Hepatocyte (in vitro differentiated cells): Measurements from ENCODE around the gene HLA-F.

ENCODE experiments used
- EZH2 ChIP-seq: fragments of 200-600 bp; sonication (generic); IDR thresholded peaks from 2 replicates; pipeline ENCODE4 v1.6.1; 2016; ENCODE audit warnings: antibody characterized with exemption, mild to moderate bottlenecking, borderline replicate concordance
- EZH2phosphoT487 ChIP-seq: fragments of 200-600 bp; sonication (generic); IDR thresholded peaks from one replicate; pipeline ENCODE4 v1.6.1; 2018; ENCODE audit warnings: antibody characterized with exemption, mild to moderate bottlenecking, low read depth, moderate library complexity; ENCODE audit not compliant: unreplicated experiment, severe bottlenecking
- TF ChIP-seq, protein P1 (sequence below): fragments of 200-600 bp; sonication (generic); IDR thresholded peaks from 2 replicates; pipeline ENCODE4 v1.5.1; 2016; ENCODE audit warnings: antibody characterized with exemption, mild to moderate bottlenecking; ENCODE audit not compliant: poor library complexity

DNA sequence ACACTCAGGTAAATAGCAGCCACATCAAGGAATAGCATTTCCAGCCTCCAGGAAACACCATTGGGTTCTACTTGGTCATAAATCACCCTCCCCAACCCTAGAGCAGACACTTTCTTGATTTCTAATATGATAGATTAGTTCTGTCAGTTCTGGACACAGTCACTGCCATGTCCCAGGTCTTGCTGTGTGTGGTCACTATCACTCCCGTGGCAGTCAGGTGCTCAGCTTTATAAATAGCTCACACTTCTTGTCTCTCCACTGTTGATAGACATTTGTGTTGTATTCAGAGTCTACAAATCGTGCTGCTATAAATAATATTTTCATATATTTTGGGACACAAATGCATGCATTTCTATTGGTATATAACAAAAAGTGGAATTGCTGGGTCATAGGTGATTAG, 13.3 kb downstream of the HLA-F start:
- TF ChIP-seq, protein P1, sequence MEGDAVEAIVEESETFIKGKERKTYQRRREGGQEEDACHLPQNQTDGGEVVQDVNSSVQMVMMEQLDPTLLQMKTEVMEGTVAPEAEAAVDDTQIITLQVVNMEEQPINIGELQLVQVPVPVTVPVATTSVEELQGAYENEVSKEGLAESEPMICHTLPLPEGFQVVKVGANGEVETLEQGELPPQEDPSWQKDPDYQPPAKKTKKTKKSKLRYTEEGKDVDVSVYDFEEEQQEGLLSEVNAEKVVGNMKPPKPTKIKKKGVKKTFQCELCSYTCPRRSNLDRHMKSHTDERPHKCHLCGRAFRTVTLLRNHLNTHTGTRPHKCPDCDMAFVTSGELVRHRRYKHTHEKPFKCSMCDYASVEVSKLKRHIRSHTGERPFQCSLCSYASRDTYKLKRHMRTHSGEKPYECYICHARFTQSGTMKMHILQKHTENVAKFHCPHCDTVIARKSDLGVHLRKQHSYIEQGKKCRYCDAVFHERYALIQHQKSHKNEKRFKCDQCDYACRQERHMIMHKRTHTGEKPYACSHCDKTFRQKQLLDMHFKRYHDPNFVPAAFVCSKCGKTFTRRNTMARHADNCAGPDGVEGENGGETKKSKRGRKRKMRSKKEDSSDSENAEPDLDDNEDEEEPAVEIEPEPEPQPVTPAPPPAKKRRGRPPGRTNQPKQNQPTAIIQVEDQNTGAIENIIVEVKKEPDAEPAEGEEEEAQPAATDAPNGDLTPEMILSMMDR = no peak
- no peak for TF ChIP-seq EZH2
- no peak for TF ChIP-seq EZH2phosphoT487
